Right ventricle myocardium inferior (tissue), 1 donor: Measurements from ENCODE around the gene GLYATL3. TPM values are rescaled to one million over a fixed set of nuclear protein-coding genes. Genes with fewer than 3 reads are reported as not detected.

ENCODE experiments used
- ATAC-seq: fragments of 200-7000 bp; cut with Tn5 transposase; one replicate; pipeline ENCODE4 v1.9.1; 2020; ENCODE audit warnings: mild to moderate bottlenecking, moderate library complexity
- DNase-seq: peaks from one replicate; pipeline ENCODE4 v3.0.0; 2021; ENCODE audit errors: missing footprints
- intact Hi-C: fragments of 100-400 bp; cut with DNase I; formaldehyde crosslinking; loops from one replicate; pipeline ENCODE4 v1.11.0; 2022
- total RNA-seq: library from RNA; stranded (reverse); fragmentation: NEBNext Ultra II Directional; extraction: Animal tissue kit (Norgen Biotek cat#: 25700); gene quantifications from one replicate; pipeline ENCODE4 v1.2.1, GENCODE V29; 2021
- donor health status: DM: no; HTN: yes; CAD: no; lungs with severe emphysema.

Gene GLYATL3
- total RNA-seq, 1 donor from 2014 or later = not detected

DNA sequence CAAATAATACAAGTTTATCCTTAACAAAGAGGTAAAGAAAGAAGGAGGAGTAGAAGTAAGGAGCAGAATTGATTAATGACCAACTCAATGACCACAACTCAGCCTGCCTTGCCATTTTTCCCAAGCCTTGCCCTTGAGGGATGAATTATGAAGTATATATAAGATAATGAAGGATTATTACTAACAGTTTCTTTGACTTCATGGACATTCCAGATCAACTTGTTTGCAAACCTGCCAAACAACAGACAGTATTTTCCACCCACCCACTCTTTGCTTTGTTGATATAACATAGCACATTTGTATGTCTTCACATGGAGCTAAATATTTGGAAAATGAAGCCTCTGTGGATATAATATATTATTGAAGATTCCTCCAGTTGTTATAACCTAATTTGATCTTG lies 40.9 kb downstream of the GLYATL3 start:
- intact Hi-C loops = no loop called here
- ATAC-seq (no peak), DNase-seq (no peak)

DNA sequence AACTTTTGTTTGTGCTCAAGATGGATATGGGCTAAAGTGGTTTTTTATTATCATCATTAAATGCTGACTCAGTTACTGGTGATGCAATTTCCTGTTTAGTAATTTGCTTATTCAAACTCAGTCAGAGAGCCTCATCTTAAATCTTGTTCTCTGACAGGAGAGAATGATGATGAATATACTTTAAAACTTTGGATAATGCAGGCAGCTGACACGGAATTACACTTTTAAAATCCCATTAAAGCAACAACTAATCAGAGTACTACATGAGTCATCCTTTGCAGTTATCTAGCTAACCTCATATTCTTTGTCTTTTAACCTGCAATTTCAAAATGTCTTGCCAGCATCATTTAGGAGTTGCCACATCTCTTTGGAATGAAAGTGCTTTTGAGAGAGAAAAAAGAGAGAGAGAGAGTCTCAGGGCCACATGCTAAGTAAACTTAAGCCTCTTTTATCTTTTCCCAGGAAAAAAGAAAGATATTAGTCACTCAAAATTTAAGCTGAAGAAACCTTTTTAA lies 41.5 kb downstream of the GLYATL3 start:
- DNase-seq (no peak), ATAC-seq (no peak)
- intact Hi-C loops = no loop called here

DNA sequence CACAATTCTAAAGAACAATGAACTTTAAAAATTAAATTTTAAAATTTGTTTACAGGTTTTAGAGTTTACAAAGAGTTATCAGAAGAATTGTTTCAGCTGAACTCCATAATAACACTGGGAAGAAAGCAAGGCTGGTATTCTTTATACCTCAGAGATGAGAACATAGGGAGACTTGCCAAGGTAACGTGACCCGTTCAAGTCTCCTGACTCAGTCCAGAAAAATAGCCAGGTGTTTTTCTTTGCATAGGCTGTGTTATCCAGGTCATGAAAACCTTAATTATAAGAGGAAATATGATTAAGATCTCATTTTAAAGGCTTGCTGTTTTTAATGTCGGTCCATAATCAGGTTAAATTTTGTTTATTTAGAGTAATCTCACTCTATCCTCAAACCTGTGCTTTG lies 42.2 kb downstream of the GLYATL3 start:
- intact Hi-C loops = no loop called here
- ATAC-seq (no peak), DNase-seq (no peak)

DNA sequence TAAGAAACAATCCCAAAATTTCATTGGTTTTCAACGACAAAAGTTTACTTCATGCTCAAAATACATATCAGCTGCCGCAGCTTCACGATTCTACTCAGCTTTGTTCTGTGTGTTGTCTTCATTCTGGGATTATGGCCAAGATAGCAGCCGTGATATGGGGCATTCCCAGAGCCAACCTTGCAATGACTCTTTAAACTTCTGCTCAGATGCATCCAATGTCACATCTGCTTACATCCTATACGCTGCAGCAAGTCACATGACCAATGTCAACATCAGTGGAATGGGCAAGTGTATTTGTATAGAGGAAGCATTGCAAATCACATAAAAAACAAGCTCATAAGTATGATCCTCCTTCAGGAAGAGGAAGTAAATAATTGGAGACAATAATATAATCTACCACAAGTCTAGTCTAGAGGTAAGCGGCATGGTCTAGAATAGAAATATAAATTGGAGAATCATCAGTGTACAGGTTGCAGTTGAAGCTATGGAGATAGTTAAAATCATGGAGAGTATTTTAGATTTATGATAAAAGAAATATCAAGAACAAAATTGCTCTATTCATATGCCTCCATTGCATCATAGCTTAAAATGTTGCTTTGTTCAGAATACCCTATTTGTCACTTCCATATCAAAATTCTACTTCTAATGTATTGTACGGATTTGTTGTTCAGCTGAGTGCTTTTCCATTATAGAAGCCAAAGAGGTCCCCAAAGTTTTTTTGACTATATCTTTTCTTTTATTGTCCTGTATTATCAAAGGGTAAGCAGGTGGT lies 43.5 kb downstream of the GLYATL3 start:
- intact Hi-C loops = no loop called here

DNA sequence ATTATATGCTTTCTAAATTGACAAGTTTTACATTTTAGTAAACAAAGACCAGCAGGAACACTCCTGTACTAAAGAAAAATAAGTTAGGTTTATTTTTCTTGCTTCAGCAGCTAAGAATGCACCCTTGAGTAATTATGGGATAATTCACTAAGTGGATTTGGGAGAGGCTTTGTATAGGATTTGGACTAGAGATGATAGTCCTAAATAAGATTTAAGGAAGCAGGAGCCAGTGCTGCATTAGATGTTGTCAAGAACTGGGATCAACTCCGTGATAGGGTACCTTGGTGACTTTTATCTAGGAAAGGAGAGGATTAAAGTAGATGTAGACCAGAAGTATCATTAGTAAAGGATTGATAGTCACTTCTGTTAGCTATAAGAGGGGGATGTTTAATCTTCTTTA lies 46.6 kb downstream of the GLYATL3 start:
- DNase-seq (no peak), ATAC-seq (no peak)
- intact Hi-C loops = no loop called here

More for the DNA sequence above, 43.5 kb downstream of the GLYATL3 start:
- no peak for DNase-seq
- no peak for ATAC-seq

DNA sequence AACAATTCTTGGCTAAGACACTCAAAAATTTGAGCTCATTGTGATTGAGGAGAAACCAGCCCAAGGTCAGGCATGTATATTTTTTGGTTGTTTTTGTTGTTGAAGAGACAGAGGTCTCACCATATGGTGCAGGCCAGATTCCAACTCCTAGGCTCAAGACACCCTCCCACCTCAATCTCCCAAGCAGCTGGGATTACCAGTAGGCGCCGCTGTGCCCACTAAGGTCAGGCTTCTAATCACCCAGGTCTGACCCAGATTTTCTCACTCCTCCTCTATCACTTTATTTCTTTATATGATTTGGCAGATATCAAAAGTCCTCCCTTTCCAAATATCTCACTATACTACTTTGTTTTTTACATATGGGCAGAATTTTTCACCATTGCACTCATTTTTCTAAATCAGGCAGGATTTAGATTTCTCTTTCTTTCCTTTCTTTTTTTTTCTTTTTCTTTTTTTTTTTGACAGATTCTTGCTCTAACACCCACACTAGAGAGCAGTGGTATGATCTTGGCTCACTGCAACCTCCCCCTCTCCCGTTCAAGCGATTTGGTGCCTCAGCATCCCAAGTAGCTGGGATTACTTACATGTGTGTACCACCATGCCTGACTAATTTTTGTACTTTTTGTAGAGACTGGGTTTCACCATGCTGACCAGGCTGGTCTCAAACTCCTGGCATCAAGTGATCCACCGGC lies 49.0 kb downstream of the GLYATL3 start:
- intact Hi-C loops = no loop called here
- DNase-seq (no peak), ATAC-seq (no peak)

DNA sequence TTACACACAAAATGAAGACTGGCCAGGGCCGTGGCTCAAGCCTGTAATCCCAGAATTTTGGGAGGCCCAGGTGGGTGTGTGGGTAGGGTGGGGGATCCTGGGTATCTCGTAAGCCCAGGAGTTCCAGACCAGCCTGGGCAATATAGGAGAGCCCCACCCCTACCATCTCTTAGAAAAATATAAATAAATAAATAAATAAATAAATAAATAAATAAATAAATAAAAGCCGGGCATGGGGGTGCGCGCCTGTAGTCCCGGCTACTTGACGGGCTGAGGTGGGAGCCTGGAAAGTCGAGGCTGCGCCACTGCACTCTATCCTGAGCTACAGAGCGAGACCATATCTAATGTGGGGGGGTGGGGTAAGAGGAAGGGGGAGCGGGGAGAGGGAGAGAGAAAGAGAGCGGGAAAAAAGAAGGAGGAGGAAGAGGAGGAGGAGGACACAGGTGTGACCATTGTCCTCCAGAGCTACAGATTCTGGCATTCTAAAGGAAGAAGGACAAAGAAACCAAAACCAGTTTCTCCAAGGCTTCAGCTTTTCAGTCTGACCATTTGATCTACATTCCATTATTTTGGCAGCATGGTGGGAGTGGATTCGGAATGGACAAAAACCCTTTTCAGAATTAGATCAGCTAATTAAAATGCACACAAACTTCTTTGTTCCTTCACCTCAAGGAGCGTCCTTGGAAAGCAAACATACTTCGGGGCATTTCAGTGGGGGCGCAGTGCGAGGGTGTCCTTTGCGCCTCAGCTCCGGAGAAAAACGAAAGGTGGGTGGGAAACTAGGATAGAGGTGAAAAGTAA lies 50.2 kb downstream of the GLYATL3 start:
- intact Hi-C loops = no loop called here
- DNase-seq = no peak
- no peak for ATAC-seq

DNA sequence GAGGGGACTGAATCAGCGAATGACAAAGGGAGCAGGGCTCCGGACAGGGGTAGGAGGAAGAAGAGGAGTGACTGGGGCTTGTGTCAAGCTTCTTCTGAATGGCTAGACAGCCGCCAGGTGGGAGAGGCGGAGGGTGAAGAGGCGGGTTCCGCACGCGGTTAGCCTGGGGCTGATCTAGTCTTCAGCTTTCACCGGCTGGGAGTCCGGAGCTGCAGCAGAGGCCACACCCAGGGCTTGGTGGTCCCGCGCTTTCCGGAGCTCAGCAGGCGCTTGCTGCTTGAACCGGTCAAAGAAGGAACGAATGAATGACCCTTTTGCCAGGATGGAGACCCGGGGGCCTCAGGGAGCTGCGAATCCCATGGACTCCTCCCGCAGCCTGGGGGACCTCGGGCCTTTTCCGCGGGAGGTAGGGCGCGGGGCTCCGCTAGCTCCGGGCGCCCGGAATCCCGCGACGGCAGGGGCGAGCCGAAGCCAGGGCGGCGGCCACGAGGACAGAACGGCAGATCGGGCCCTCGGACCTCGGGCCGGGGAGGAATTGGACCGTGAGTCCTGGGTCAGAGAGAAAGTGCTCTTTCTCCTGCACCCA lies 50.9 kb downstream of the GLYATL3 start, which contains the start of gene C6orf141:
Gene C6orf141 (plus strand): TSS at position 177 of the 586 bp plus-strand sequence. CDS start 125 bp downstream, at position 302.
- intact Hi-C loops = no loop called here
- DNase-seq (no peak), ATAC-seq (no peak)

DNA sequence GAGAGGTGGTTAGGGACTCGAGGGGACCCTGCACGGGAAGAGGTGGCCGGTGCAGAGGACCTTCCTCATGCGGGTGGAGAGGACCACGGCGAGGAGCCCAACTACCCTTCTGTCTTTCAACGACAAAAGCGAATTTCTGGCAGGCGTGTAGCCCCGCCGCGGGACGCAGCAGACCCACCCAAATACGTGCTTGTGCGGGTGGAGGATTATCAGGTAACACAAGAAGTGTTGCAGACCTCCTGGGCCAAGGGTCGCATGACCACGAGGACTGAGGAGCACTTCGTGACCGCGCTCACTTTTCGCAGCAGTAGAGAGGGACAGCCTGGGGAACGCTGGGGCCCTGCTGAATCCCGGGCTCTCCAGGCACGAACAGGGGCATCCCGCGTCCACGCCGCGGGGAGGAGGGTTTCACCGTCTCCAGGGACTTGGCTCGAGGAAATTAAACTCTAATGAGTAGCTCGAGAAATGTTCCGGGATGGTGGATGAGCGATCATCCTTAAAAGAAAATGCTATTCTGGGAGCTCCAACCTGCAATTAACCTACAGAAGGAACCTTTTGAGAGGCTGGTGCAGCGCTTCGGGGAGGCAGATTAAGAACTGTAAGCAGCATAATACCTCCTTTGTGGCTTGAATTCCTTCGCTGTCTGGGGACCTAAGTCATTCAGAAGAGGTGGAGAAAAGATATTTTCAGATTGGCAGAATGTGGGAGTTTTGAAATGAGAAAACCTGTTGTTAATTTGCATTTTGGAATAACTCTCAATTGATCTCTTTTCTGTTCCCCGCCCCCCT lies 51.5 kb downstream of the GLYATL3 start:
- no peak for ATAC-seq
- no peak for DNase-seq
- intact Hi-C loops = no loop called here

DNA sequence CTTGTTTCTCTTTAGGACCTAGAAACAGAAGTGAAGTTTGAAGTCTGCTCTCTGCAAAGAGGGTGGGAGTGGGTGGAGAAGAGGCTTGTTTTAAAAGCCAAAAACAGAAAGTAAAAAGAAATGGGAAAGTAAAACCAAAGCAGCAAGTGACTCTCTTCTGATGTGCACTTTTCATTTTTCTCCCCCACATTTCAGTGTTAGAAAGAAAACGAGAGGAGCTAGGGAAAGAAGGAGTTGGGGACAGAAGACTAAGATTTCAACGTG lies 52.1 kb downstream of the GLYATL3 start:
- intact Hi-C loops = no loop called here
- ATAC-seq (no peak), DNase-seq (no peak)

DNA sequence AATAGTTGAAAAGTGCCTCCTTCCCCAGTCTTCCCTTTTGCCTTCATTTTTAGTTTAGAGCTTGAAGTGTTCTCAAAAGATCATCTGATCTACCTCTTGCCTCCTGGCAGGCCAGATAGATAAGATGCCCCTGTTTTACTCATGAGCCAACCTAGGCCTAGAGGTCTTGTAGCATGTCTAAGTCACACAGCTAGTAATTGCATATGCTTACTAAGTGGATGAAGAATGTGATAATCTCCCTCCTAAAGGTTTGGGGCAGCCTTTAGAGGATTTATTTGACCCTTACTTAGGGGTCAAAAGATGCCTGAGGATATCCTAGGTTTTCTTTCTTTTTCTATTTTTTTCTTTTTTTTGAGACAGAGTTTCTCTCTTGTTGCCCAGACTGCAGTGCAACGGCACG lies 52.9 kb downstream of the GLYATL3 start:
- ATAC-seq (no peak), DNase-seq (no peak)
- intact Hi-C loops = no loop called here

DNA sequence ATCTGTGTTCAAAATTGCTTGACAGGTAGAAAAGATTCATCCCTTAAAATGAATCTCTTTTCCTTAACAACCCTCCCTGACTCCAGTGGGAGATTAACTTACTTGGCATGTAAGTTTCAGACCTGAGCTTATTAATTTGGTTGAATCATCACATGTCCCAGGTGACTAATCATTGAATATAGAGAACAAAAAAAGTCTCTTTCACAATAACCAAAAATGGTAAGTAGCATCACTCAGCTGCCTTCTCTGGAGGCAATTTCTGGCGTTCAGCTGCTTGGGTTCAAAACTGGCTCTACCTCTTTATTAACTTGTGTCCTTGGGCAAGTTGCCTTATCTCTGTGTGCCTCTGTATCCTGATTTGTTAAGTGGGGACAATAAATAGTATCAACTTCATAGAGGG lies 53.7 kb downstream of the GLYATL3 start:
- intact Hi-C loops = no loop called here
- ATAC-seq (no peak), DNase-seq (no peak)

DNA sequence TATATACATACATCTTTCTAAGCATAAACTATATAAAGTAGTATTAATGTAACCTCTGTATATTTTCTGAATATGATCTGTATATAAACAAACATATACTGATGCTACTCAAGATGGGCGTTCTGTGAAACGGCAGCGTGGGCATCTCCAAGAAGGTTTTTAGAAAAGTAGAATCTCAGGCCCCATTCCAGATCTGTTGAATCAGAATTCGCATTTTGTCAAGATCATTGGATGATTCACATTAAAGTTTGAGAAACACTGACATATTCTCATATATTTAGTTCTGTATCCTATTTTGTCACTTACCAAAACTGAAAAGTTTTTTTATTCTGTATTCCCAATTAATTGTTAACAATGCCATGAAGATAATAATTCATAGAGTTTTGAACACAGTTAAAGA lies 56.2 kb downstream of the GLYATL3 start:
- ATAC-seq = no peak
- intact Hi-C loops = no loop called here
- no peak for DNase-seq

DNA sequence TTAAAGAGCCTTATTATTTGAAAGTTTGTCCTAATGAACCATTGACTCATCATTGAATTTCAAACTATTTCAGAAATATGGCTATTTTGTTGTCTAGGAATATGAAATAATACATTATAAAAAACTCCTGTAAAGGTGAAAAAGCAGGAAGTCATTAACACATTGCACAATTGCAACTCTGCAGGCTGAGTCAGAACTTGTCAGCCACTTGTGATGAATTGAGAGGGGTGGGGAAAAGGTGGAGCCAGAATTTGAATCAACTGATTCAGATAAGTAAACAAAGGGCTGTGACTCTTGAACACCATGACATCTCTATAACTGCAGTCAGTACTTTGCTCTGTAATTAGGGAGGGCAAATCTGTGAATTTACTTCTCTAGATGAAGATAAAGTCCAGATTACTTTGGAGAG lies 56.7 kb downstream of the GLYATL3 start:
- DNase-seq = no peak
- intact Hi-C loops = no loop called here
- no peak for ATAC-seq

DNA sequence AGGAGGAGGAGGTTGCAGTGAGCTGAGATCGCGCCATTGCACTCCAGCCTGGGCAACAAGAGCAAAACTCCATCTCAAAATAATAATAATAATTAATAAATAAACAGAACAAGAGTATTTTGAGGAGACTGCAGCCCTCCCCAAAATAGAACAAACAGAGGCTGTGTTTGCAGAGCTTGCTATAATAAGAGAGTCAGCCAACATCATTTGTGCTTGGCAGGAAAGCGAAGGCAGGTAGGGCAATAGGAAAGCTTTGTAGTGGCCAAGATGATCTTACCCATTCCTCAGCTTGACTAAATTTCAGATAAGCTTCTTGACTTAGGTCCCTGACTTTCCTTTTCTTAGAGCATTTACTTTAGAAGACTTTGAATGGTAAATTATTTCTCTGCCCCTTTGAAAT lies 57.5 kb downstream of the GLYATL3 start:
- no peak for ATAC-seq
- intact Hi-C loops = no loop called here
- no peak for DNase-seq

DNA sequence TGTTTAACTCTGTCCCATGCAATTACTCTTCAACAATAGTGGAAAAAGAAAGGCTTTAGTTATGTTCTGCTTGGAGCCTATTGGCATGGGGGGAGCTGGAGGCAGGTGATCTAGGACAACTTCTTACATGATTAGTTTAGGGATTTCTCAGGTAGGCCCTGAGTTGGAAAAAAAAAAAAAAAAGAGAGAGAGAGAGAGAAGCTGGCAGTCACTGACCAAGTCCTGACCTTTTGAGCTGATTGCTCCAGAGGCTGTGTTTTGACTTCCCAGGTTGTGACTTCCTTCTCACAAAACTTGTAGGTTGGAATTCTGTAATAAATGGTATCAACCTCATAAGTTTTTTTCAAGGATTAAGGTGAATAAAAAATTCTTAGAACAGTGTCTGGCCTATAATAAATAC lies 58.5 kb downstream of the GLYATL3 start:
- intact Hi-C loops = no loop called here
- ATAC-seq (no peak), DNase-seq (no peak)

DNA sequence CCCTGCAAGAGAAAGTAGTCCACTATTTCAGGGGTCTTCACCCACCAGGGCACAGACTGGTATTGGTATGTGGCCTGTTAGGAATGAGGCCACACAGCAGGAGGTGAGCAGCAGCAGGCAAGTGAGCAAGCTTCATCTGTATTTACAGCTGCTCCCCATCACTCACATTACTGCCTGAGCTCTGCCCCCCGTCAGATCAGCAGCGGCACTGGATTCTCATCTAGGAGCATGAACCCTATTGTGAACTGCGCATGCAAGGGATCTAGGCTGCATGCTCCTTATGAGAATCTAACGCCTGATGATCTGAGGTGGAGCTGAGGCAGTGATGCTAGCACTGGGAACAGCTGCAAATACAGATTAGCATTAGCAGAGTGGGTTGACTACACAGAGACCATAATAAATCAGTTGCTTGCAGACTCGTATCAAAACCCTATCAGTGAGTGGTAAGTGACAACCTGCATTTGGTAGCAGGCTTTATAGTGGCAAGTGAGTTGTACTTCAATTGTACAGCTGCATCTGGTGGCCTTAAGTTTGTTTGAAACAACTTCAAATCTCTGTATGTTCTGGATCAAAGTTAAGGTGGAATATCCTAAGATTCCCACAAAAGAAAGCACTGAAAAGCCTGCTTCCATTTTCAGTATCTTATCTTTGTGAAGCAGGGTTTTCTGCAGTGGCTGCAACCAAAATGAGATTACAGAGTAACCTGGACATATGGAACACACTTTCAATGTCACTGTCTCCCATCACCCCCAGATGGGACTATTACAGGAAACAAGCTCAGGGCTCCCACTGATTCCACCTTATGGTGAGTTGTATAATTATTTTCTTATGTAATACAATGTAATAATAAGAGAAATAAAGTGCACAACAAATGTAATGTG lies 63.5 kb downstream of the GLYATL3 start:
- intact Hi-C loops = no loop called here
- ATAC-seq = no peak
- no peak for DNase-seq

DNA sequence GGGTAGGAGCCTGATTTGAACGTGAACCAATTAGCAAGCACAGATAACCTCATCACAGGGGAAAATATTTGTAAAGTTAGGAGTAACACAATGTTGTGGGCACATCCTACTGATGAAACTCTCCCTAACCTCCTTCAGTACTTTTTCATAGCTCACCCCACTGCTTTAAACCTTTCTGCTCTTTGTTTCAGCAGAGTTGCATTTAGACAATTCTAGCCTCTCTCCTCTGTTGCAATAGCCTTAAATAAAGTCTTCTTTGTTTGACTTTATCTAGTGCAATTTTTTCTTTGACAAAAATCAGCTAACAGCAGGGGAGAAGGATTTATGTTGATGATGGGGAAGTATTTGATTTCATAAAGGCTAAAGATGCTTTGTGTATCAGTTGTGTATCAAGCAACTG lies 64.8 kb downstream of the GLYATL3 start:
- intact Hi-C loops = no loop called here
- no peak for DNase-seq
- ATAC-seq = no peak
